ENCODE measurements around the gene MIPOL1. TPM values are rescaled to one million over a fixed set of nuclear protein-coding genes. Genes with fewer than 3 reads are reported as not detected.

MIPOL1 gene
- polyA plus RNA-seq, 6 donors from 2014 or later = not detected

DNA sequence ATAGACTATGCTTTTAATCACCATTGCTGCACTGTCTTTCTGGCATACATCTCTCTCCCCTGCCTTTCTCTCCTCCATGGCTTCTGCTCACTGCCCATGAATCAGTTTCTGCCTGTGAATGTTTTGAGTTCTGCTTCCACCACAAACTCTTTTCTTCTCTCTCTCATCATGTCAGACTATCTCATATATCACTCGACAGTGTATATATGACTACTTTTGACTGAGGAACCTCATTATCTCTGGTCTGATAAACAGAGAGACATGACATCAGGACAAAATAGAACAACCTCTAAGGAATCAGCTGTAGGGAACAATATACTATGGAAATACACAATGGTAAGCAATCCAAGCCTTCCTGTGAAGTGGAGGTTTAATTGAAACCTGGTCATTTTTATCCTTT is 219.4 kb downstream of the MIPOL1 start:
- Mint-ChIP-seq H3K4me1 (no peaks in the 10 kb centered on the region), H3K9me3 (peaks cover 0 to 6% (median 0%) of the 10 kb centered on the region in 7 donors), H3K4me3 (no peak overlapping the region), H3K27ac (no peak overlapping the region), H3K27me3 (no peaks in the 10 kb centered on the region), H3K36me3 (no peaks in the 10 kb centered on the region)
- DNase-seq (no peak), ATAC-seq (ENCODE audit: low read depth in 2 of 2) (no peak)

GRCh38 chr14:37417833-37418232 is 220.1 kb downstream of the MIPOL1 start:
- no peak overlapping the region for H3K27ac Mint-ChIP-seq
- H3K4me1 Mint-ChIP-seq = no peaks in the 10 kb centered on the region
- H3K36me3 Mint-ChIP-seq = no peaks in the 10 kb centered on the region
- no peak for ATAC-seq (ENCODE audit: low read depth in 2 of 2)
- peaks cover 0 to 6% (median 0%) of the 10 kb centered on the region in 7 donors for H3K9me3 Mint-ChIP-seq
- H3K4me3 Mint-ChIP-seq = no peak overlapping the region
- DNase-seq = no peak
- no peaks in the 10 kb centered on the region for H3K27me3 Mint-ChIP-seq

DNA sequence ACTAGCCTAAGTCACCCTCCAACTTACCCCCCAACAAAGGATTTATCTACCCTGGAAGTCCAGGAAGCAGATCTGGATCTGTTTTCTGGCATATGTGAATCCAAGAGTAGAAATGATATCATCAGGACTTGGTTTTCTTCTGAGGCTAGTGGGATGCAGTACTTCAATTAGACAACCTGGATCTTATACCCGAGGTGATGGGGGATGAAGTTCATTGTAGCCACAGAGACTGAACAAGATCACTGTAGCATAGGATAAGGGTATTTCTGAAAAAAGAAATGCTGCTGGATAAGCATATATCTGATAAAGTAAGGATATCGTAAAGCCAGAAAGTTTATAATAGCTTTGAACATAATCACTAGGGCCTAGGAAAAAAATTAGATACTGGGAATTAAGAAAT is 222.9 kb downstream of the MIPOL1 start:
- Mint-ChIP-seq H3K4me3 (no peak overlapping the region), H3K9me3 (peaks cover 0 to 7% (median under 1%) of the 10 kb centered on the region in 7 donors), H3K27ac (no peak overlapping the region), H3K4me1 (no peaks in the 10 kb centered on the region), H3K36me3 (no peaks in the 10 kb centered on the region), H3K27me3 (no peaks in the 10 kb centered on the region)
- ATAC-seq (ENCODE audit: low read depth in 2 of 2) (no peak), DNase-seq (no peak)

DNA sequence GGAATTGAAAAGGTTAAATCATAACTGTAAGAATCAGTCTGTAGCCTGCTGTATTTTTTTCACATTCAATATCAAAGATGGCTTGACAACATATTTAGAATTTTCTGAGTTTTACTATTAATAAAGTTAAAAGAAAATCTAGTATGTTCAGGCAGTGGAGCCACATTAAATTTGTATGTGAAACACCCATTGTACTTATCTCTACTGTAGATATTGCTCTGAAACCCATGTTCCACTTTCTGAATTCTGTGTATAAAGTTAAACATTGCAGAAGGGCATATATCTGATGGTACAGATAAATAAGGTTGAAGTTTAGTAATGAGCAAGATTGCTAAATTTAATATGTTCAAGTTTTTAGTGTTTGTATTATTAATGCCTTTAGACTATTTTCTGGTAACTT is 224.6 kb downstream of the MIPOL1 start:
- H3K9me3 Mint-ChIP-seq = peaks cover 0 to 11% (median 2%) of the 10 kb centered on the region in 7 donors
- no peaks in the 10 kb centered on the region for H3K27me3 Mint-ChIP-seq
- no peaks in the 10 kb centered on the region for H3K4me1 Mint-ChIP-seq
- H3K4me3 Mint-ChIP-seq = no peak overlapping the region
- ATAC-seq (ENCODE audit: low read depth in 2 of 2) = no peak
- H3K36me3 Mint-ChIP-seq = no peaks in the 10 kb centered on the region
- H3K27ac Mint-ChIP-seq = no peak overlapping the region
- no peak for DNase-seq

DNA sequence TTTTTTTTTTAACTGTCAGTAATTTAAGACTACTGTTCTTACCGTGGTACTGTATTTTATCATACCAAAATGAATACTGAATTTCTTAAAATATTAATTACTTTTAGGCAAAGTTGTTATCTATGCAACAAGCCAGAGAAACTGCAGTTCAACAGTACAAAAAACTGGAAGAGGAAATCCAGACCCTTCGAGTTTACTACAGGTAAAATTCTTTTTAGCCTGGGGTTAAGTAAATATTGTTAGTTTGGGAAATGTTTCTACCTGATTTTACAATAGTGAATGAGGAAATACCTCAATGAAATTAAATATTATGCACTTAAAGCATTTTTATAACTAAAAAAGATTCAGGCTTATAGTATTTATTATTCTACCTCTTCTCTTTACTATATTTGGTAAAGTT is 225.0 kb downstream of the MIPOL1 start:
- Mint-ChIP-seq H3K9me3 (peaks cover 0 to 12% (median 2%) of the 10 kb centered on the region in 7 donors), H3K36me3 (no peaks in the 10 kb centered on the region), H3K4me3 (no peak overlapping the region), H3K4me1 (no peaks in the 10 kb centered on the region), H3K27ac (no peak overlapping the region), H3K27me3 (no peaks in the 10 kb centered on the region)
- ATAC-seq (ENCODE audit: low read depth in 2 of 2) (no peak), DNase-seq (no peak)

- no peak for ATAC-seq (ENCODE audit: low read depth in 2 of 2)
- H3K9me3 Mint-ChIP-seq = peaks cover 0 to 21% (median 4%) of the 10 kb centered on the region in 7 donors
- H3K36me3 Mint-ChIP-seq = no peaks in the 10 kb centered on the region
- no peak overlapping the region for H3K4me3 Mint-ChIP-seq
- no peaks in the 10 kb centered on the region for H3K4me1 Mint-ChIP-seq
- no peak for DNase-seq
- no peaks in the 10 kb centered on the region for H3K27me3 Mint-ChIP-seq
- no peak overlapping the region for H3K27ac Mint-ChIP-seq
Observed at GRCh38 chr14:37428954-37429353, 231.2 kb downstream of the MIPOL1 start.

- ATAC-seq (ENCODE audit: low read depth in 2 of 2) (no peak), DNase-seq (no peak)
- H3K4me3 Mint-ChIP-seq = no peak overlapping the region
Observed at GRCh38 chr14:37429618-37430017, 231.9 kb downstream of the MIPOL1 start.

DNA sequence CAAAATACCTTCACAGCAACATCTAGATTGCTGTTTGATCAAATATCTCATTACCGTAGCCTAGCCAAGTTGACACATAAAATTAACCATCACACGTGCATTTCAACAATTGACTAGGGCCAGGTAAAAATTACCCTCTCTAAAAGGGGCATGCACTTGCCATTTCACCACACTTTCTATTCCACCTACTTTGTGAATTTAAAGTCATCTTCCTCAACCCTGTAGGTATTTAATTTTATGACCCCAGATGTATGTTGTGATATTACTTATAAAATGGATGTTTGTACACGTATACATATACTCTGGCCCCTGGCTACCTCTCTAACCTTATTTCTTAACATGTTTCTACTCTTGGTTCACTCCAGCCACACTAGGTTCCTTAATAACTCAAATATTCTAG is 237.1 kb downstream of the MIPOL1 start:
- ATAC-seq (ENCODE audit: low read depth in 2 of 2) (no peak), DNase-seq (no peak)
- Mint-ChIP-seq H3K9me3 (peaks cover 0 to 18% (median 4%) of the 10 kb centered on the region in 7 donors), H3K27me3 (no peaks in the 10 kb centered on the region), H3K36me3 (no peaks in the 10 kb centered on the region), H3K4me1 (no peaks in the 10 kb centered on the region), H3K27ac (peak overlapping the region in 1 of 6 donors; percentile 29), H3K4me3 (no peak overlapping the region)

More at GRCh38 chr14:37429618-37430017, 231.9 kb downstream of the MIPOL1 start:
- no peaks in the 10 kb centered on the region for H3K36me3 Mint-ChIP-seq
- peaks cover 0 to 23% (median 4%) of the 10 kb centered on the region in 7 donors for H3K9me3 Mint-ChIP-seq
- H3K4me1 Mint-ChIP-seq = no peaks in the 10 kb centered on the region
- no peaks in the 10 kb centered on the region for H3K27me3 Mint-ChIP-seq
- no peak overlapping the region for H3K27ac Mint-ChIP-seq

DNA sequence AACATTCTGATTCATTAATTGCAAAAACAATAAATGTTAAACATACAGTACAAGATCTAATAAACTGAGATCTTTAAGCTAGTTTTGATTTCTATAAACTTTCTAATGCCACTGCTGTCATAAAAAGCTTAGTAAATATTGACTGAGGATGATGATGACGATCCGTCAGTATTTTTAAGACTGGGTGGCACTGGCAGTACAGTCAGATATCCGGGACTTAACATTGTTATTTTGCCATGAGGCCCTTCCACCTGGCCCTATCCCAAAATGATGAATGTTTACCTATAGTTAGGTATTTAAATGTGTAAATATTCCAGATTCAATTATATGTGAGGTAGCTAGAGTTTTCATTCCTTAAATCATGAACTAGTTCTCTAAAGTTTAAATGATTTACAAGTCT is 238.8 kb downstream of the MIPOL1 start:
- Mint-ChIP-seq H3K4me1 (no peaks in the 10 kb centered on the region), H3K27me3 (no peaks in the 10 kb centered on the region), H3K36me3 (no peaks in the 10 kb centered on the region), H3K27ac (no peak overlapping the region), H3K4me3 (no peak overlapping the region), H3K9me3 (peaks cover 0 to 18% (median 4%) of the 10 kb centered on the region in 7 donors)
- DNase-seq (no peak), ATAC-seq (ENCODE audit: low read depth in 2 of 2) (no peak)

DNA sequence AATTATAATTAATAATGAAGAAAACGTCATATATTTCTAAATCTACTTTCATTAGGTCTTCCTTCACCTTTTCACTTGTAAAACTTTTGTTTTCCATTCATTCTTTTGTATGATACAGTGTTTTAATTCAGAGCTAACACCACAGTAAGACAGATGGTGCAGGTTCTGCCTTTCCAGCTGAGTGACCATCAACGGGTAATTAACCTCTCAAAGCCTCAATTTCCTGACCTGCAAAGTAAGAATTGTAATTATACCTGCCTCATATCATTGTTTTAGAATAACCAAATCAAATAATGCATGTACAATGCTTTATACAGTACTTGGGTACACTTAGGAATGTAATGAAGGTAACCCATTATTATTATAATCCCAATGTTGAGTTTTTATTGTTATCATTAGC is 239.8 kb downstream of the MIPOL1 start:
- H3K27me3 Mint-ChIP-seq = no peaks in the 10 kb centered on the region
- H3K27ac Mint-ChIP-seq = no peak overlapping the region
- H3K4me1 Mint-ChIP-seq = no peaks in the 10 kb centered on the region
- DNase-seq (no peak), ATAC-seq (ENCODE audit: low read depth in 2 of 2) (no peak)
- no peaks in the 10 kb centered on the region for H3K36me3 Mint-ChIP-seq
- peaks cover 0 to 18% (median 3%) of the 10 kb centered on the region in 7 donors for H3K9me3 Mint-ChIP-seq
- no peak overlapping the region for H3K4me3 Mint-ChIP-seq

GRCh38 chr14:37438444-37438843 is 240.7 kb downstream of the MIPOL1 start:
- no peaks in the 10 kb centered on the region for H3K27me3 Mint-ChIP-seq
- no peak overlapping the region for H3K27ac Mint-ChIP-seq
- no peaks in the 10 kb centered on the region for H3K4me1 Mint-ChIP-seq
- DNase-seq (no peak), ATAC-seq (ENCODE audit: low read depth in 2 of 2) (no peak)
- H3K36me3 Mint-ChIP-seq = no peaks in the 10 kb centered on the region
- H3K9me3 Mint-ChIP-seq = peaks cover under 1 to 22% (median 5%) of the 10 kb centered on the region in 7 donors
- H3K4me3 Mint-ChIP-seq = no peak overlapping the region

- Mint-ChIP-seq H3K27me3 (no peaks in the 10 kb centered on the region), H3K4me1 (no peaks in the 10 kb centered on the region), H3K4me3 (no peak overlapping the region), H3K9me3 (peaks cover 0 to 12% (median 5%) of the 10 kb centered on the region in 7 donors), H3K36me3 (no peaks in the 10 kb centered on the region), H3K27ac (no peak overlapping the region)
- DNase-seq (no peak), ATAC-seq (ENCODE audit: low read depth in 2 of 2) (no peak)
Observed at GRCh38 chr14:37443461-37443860, 245.7 kb downstream of the MIPOL1 start.

DNA sequence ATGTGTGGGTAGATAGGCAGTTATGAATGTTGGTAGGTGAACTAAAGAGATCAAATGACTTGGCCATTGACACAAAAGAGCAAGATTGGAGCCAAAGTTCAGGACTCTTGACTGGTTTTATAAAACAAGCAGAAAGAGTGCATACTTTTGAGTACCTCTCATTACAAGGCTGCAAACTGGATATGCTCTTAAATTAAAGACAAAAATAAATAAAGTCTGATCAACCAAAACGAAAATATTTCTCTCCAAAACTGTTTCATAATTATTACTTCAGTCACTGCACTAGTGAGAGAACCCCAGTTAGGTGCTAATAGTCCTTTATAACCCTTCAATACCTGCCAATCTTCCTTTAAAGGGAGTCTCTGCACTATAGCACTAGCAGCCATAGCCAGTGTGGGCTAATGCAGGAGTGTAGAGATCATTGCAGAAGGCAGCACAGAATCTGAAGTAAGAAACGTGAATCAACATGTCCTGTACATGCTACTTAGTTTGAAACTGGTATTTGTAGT is 250.2 kb downstream of the MIPOL1 start:
- peaks cover 0 to 14% (median 5%) of the 10 kb centered on the region in 7 donors for H3K9me3 Mint-ChIP-seq
- H3K27me3 Mint-ChIP-seq = no peaks in the 10 kb centered on the region
- no peaks in the 10 kb centered on the region for H3K36me3 Mint-ChIP-seq
- ATAC-seq (ENCODE audit: low read depth in 2 of 2) (no peak), DNase-seq (no peak)
- H3K4me1 Mint-ChIP-seq = no peaks in the 10 kb centered on the region
- H3K4me3 Mint-ChIP-seq = no peak overlapping the region
- H3K27ac Mint-ChIP-seq = no peak overlapping the region

DNA sequence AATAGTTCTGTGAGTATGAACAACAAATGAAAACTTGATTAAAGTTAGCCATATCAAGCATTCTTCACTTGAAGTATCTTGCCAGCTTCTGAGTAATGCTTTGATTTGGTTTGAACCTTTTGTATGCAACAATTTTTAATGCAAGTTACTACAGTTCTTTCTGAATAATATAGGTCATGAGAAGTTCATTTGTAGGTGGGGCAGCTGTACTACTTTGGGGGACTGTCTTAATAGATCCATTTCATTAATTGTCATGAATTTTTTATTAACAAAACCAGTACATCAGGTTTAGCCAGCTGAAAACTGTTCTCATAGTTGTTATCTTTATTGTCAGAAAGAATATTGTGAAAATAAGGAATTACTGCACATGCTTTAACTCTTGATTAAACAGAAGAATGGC is 254.6 kb downstream of the MIPOL1 start:
- Mint-ChIP-seq H3K4me3 (no peak overlapping the region), H3K27me3 (no peaks in the 10 kb centered on the region), H3K9me3 (peaks cover 0 to 9% (median 5%) of the 10 kb centered on the region in 7 donors), H3K27ac (no peak overlapping the region), H3K4me1 (no peaks in the 10 kb centered on the region), H3K36me3 (no peaks in the 10 kb centered on the region)
- ATAC-seq (ENCODE audit: low read depth in 2 of 2) (no peak), DNase-seq (no peak)

DNA sequence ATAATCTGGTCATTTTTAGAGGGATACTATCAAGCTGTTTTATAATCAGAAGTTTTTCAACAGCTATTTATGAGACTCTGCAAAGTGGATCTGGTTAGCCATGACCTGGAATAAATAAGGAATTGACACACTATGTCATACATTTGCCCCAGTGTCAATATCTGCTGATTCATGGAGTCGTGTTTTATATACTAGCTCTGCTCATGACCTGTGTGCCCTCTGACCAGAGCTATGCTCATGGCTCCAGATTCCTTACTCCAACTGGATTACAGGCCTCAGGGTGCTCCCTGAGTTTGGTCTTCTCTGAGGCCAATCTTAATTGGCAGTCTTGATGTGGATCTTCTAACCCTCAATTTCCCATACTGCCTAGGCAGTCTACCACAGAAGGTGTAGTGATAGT is 256.2 kb downstream of the MIPOL1 start:
- H3K4me1 Mint-ChIP-seq = no peaks in the 10 kb centered on the region
- H3K9me3 Mint-ChIP-seq = peaks cover 2 to 9% (median 5%) of the 10 kb centered on the region in 7 donors
- no peaks in the 10 kb centered on the region for H3K36me3 Mint-ChIP-seq
- H3K27me3 Mint-ChIP-seq = no peaks in the 10 kb centered on the region
- ATAC-seq (ENCODE audit: low read depth in 2 of 2) = no peak
- no peak overlapping the region for H3K4me3 Mint-ChIP-seq
- no peak for DNase-seq
- no peak overlapping the region for H3K27ac Mint-ChIP-seq

All from naive B cell (primary cell).